ENCODE results near the gene BANP.
"Not testable (repeated sequence)": the region's sequence is repeated elsewhere in the genome, so short reads cannot be mapped to it uniquely, and the experiment has no call there.

- not testable (repeated sequence) for TF ChIP-seq POLR2A, CTCF (IDR thresholded peaks at IDR 0.05)
Observed at GRCh38 chr16:87984180-87984579, 32.9 kb downstream of the BANP start.
